Measurements from ENCODE around the gene GTF2H2C. TPM values are rescaled to one million over a fixed set of nuclear protein-coding genes. Genes with fewer than 3 reads are reported as not detected.

The GTF2H2C gene
- total RNA-seq, 3 donors from 2014 or later = 22.4 to 35.1 (median 28.8) TPM

Other genes with a start within 250 kb of the GTF2H2C start
- 10 to 100 TPM in 2 of 3 donors, 1 to 10 TPM in 1; 6.6 to 18.4 (median 13.8) TPM for gene CCDC125, start 227.4 kb upstream of the GTF2H2C start, total RNA-seq
- 10 to 100 TPM; 19.5 to 35.8 (median 25.6) TPM for gene AK6, start 190.7 kb upstream of the GTF2H2C start, total RNA-seq
- gene TAF9, start 190.7 kb upstream of the GTF2H2C start, total RNA-seq = 10 to 100 TPM; 35.4 to 44.9 (median 38.3) TPM
- gene RAD17, start 190.4 kb upstream of the GTF2H2C start, total RNA-seq = 10 to 100 TPM; 14.6 to 24.1 (median 14.7) TPM
- 10 to 100 TPM in 2 of 3 donors, under 1 TPM in 1; 0.32 to 24.7 (median 11.1) TPM for gene MARVELD2, start 145.1 kb upstream of the GTF2H2C start, total RNA-seq
- gene OCLN, start 67.4 kb upstream of the GTF2H2C start, total RNA-seq = 10 to 100 TPM in 2 of 3 donors, under 1 TPM in 1; 0.48 to 85.6 (median 35.7) TPM

Measured in breast epithelium (tissue), 3 donors.